Ramos (cell line): Measurements from ENCODE around the gene OOSP2.
"Not testable (repeated sequence)": the region's sequence is repeated elsewhere in the genome, so short reads cannot be mapped to it uniquely, and the experiment has no call there.

Experiments
- in situ Hi-C: fragments of 300-500 bp; cut with MboI; formaldehyde crosslinking; loops from one replicate; pipeline ENCODE4 v1.14.3; 2022; ENCODE audit warnings: low sequenced_read_pairs; ENCODE audit not compliant: unreplicated experiment

The OOSP2 gene

GRCh38 chr11:60040109-60040508 is at the start of gene OOSP2:
TSS of gene OOSP2 (plus strand) at chr11:60040409. CDS start at chr11:60040460, 51 bp downstream.
- in situ Hi-C loops: no loop called here

GRCh38 chr11:59990421-59990820 is 49.8 kb upstream of the OOSP2 start:
- in situ Hi-C loops: no loop called here

GRCh38 chr11:59992425-59992824 is 47.8 kb upstream of the OOSP2 start:
- in situ Hi-C loops: no loop called here

GRCh38 chr11:59997800-59998199 is 42.4 kb upstream of the OOSP2 start:
- in situ Hi-C loops: no loop called here

GRCh38 chr11:59999691-60000090 is 40.5 kb upstream of the OOSP2 start:
- in situ Hi-C loops: no loop called here

GRCh38 chr11:60003729-60004128 is 36.5 kb upstream of the OOSP2 start:
- in situ Hi-C loops: no loop called here

GRCh38 chr11:60005360-60005759 is 34.8 kb upstream of the OOSP2 start:
- in situ Hi-C loops: no loop called here

- in situ Hi-C loops: no loop called here
These were observed 23.3 kb upstream of the OOSP2 start, which contains the start of gene OOSP4B for GRCh38 chr11:60016881-60017280. TSS of gene OOSP4B (plus strand) at chr11:60017181.

GRCh38 chr11:60018058-60018457 is 22.2 kb upstream of the OOSP2 start:
- in situ Hi-C loops: no loop called here

- in situ Hi-C loops: not testable (repeated sequence)
These were observed 19.8 kb upstream of the OOSP2 start for GRCh38 chr11:60020376-60020775.

GRCh38 chr11:60029015-60029632 is 11.1 kb upstream of the OOSP2 start:
- in situ Hi-C loops: no loop called here

- in situ Hi-C loops: not testable (repeated sequence)
These were observed 10.2 kb downstream of the OOSP2 start for GRCh38 chr11:60050422-60050821.

GRCh38 chr11:60050839-60051238 is 10.6 kb downstream of the OOSP2 start:
- in situ Hi-C loops: not testable (repeated sequence)

GRCh38 chr11:60056349-60056969 is 16.2 kb downstream of the OOSP2 start, which contains the start of gene MS4A3:
TSS of gene MS4A3 (plus strand) at chr11:60056665. CDS start at chr11:60061161, 4,496 bp downstream.
- in situ Hi-C loops: no loop called here

- in situ Hi-C loops: no loop called here
These were observed 18.8 kb downstream of the OOSP2 start for GRCh38 chr11:60059052-60059451.

- in situ Hi-C loops: no loop called here
These were observed 19.5 kb downstream of the OOSP2 start for GRCh38 chr11:60059521-60060240.

GRCh38 chr11:60064111-60064510 is 23.9 kb downstream of the OOSP2 start:
- in situ Hi-C loops: no loop called here

GRCh38 chr11:60065801-60066200 is 25.6 kb downstream of the OOSP2 start:
- in situ Hi-C loops: no loop called here

- in situ Hi-C loops: no loop called here
These were observed 29.2 kb downstream of the OOSP2 start for GRCh38 chr11:60069450-60069849.

- in situ Hi-C loops: not testable (repeated sequence)
These were observed 31.4 kb downstream of the OOSP2 start for GRCh38 chr11:60071644-60072043.

- in situ Hi-C loops: no loop called here
These were observed 37.1 kb downstream of the OOSP2 start for GRCh38 chr11:60077216-60077817.
